SK-N-MC (cell line): Measurements from ENCODE around the gene PLXNA2.

Source experiments
- DNase-seq: peaks from one replicate; pipeline ENCODE4 v3.0.0-alpha.2; 2011; ENCODE audit warnings: low read depth, low spot score
- H3K27ac ChIP-seq: fragments of 200-600 bp; sonication (generic); 2 replicates; pipeline ENCODE4 v1.5.1; 2016; ENCODE audit warnings: mixed run types
- H3K36me3 ChIP-seq: fragments of 200-600 bp; sonication (generic); 2 replicates; pipeline ENCODE4 v1.6.1; 2017; ENCODE audit warnings: antibody characterized with exemption, low read length, mixed read lengths; ENCODE audit not compliant: insufficient read depth
- H3K4me3 ChIP-seq: fragments of 200-600 bp; sonication (generic); 2 replicates; pipeline ENCODE4 v1.5.1; 2016
- H3K9ac ChIP-seq: fragments of 200-600 bp; sonication (generic); 2 replicates; pipeline ENCODE4 v1.8.0; 2017; ENCODE audit warnings: mixed run types, mixed read lengths; ENCODE audit not compliant: insufficient read length
- H3K9me3 ChIP-seq: fragments of 200-600 bp; sonication (generic); 2 replicates; pipeline ENCODE4 v1.6.1; 2017; ENCODE audit warnings: low read depth, mild to moderate bottlenecking, antibody characterized with exemption, low read length, moderate library complexity, mixed read lengths
- EZH2 ChIP-seq: fragments of 200-600 bp; sonication (generic); IDR thresholded peaks from one replicate; pipeline ENCODE4 v1.6.1; 2017; ENCODE audit warnings: antibody characterized with exemption
- FOXP2 ChIP-seq: optimal IDR thresholded peaks from 2 replicates; pipeline ENCODE3; 2011; ENCODE audit warnings: mild to moderate bottlenecking, moderate library complexity; ENCODE audit not compliant: insufficient read depth; ENCODE audit errors: extremely low read length, control extremely low read depth
- POLR2AphosphoS5 ChIP-seq: IDR thresholded peaks from 2 replicates; pipeline ENCODE4 v1.6.1; 2012; ENCODE audit warnings: mild to moderate bottlenecking, low read depth, low read length, borderline replicate concordance

The PLXNA2 gene

GRCh38 chr1:208238710-208239472 lies 5.3 kb downstream of the PLXNA2 start:
- H3K36me3 ChIP-seq, result no peaks in the 10 kb centered on the region
- no peaks in the 10 kb centered on the region for H3K9me3 ChIP-seq
- no peak overlapping the region for H3K27ac ChIP-seq
- TF ChIP-seq POLR2AphosphoS5 (no peak), EZH2 (no peak), FOXP2 (no peak)
- H3K9ac ChIP-seq, result no peak overlapping the region
- no peak overlapping the region for H3K4me3 ChIP-seq
- no peak for DNase-seq

- no peak for DNase-seq
- Histone ChIP-seq H3K27ac (no peak overlapping the region), H3K36me3 (no peaks in the 10 kb centered on the region), H3K4me3 (no peak overlapping the region), H3K9ac (no peak overlapping the region), H3K9me3 (no peaks in the 10 kb centered on the region)
- TF ChIP-seq EZH2 (no peak), POLR2AphosphoS5 (no peak), FOXP2 (no peak)
Measured at GRCh38 chr1:208237241-208237640, 6.9 kb downstream of the PLXNA2 start.

DNA sequence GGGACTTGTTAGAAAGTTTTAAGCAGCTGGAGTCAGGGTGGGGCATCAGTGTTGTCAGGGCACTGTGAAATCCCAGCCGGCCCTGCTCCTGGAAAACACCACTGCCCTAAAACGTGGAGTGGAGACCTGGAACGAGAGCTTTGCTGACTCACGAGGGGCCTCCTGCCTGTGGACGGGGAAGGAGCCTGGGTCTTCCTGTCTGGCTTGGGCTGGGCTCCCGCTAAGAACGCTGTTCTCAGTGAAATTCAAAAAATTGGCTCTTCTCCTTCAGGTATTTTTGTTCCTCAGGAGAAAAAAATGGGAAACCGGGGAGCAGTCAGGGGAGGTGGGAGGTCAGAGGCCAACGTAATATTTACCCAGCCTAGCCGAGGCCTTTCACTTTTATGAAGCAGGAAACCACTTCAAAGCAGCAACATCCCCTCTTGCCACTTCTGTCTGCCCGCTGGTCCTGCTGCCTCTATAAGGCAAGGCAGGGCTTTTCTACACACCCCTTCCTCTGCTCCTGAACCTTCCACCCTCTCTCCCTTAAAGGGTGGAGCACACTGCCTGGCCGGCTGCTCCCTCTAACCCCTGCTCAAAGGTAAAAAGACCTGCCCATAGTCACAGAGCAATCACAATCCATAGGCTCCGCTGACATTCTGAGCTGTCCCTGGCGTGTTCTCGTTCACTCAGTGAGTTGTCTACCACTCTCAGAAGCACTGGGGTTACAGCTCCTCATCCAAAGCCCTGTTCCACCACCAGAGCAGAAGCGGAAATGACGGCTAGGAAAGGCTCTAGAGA lies 8.0 kb downstream of the PLXNA2 start:
- H3K36me3 ChIP-seq, result no peaks in the 10 kb centered on the region
- no peak for DNase-seq
- no peak for TF ChIP-seq FOXP2
- no peak for TF ChIP-seq EZH2
- TF ChIP-seq POLR2AphosphoS5, result no peak
- no peak overlapping the region for H3K4me3 ChIP-seq
- no peaks in the 10 kb centered on the region for H3K9me3 ChIP-seq
- no peak overlapping the region for H3K9ac ChIP-seq
- H3K27ac ChIP-seq, result no peak overlapping the region

GRCh38 chr1:208235356-208235981 lies 8.7 kb downstream of the PLXNA2 start:
- TF ChIP-seq FOXP2, result no peak
- TF ChIP-seq POLR2AphosphoS5, result no peak
- no peak for TF ChIP-seq EZH2
- no peak overlapping the region for H3K9ac ChIP-seq
- H3K27ac ChIP-seq, result no peak overlapping the region

GRCh38 chr1:208234721-208235120 lies 9.5 kb downstream of the PLXNA2 start:
- TF ChIP-seq FOXP2, result no peak
- no peak for TF ChIP-seq POLR2AphosphoS5
- TF ChIP-seq EZH2, result no peak
- Histone ChIP-seq H3K27ac (no peak overlapping the region), H3K9me3 (no peaks in the 10 kb centered on the region), H3K9ac (no peak overlapping the region), H3K36me3 (no peaks in the 10 kb centered on the region), H3K4me3 (no peak overlapping the region)
- DNase-seq, result no peak

More at GRCh38 chr1:208235356-208235981, 8.7 kb downstream of the PLXNA2 start:
- no peaks in the 10 kb centered on the region for H3K9me3 ChIP-seq
- DNase-seq, result no peak
- H3K4me3 ChIP-seq, result no peak overlapping the region
- H3K36me3 ChIP-seq, result no peaks in the 10 kb centered on the region

DNA sequence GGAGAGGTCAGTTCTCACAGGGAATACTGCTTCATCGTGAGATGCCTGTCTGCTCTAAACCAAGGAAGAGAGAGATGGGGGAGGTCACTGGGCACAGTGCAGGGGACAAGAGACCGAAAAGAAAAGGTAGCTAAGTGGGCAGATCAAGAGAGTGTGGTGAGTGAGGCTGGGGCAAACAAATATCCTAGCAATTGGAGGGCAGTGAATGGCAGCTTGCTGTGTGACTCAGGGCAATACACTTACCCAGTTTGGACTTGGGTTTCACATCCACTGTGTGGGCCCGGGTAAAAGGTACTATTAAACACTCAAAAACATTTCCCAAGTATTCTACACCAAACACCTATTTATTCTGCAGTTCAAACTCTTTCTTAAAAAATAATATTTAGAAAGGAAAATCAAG lies 10.2 kb downstream of the PLXNA2 start:
- no peaks in the 10 kb centered on the region for H3K36me3 ChIP-seq
- TF ChIP-seq POLR2AphosphoS5 (no peak), FOXP2 (no peak), EZH2 (no peak)
- no peak overlapping the region for H3K4me3 ChIP-seq
- H3K9me3 ChIP-seq, result no peaks in the 10 kb centered on the region
- H3K27ac ChIP-seq, result no peak overlapping the region
- no peak for DNase-seq
- no peak overlapping the region for H3K9ac ChIP-seq

DNA sequence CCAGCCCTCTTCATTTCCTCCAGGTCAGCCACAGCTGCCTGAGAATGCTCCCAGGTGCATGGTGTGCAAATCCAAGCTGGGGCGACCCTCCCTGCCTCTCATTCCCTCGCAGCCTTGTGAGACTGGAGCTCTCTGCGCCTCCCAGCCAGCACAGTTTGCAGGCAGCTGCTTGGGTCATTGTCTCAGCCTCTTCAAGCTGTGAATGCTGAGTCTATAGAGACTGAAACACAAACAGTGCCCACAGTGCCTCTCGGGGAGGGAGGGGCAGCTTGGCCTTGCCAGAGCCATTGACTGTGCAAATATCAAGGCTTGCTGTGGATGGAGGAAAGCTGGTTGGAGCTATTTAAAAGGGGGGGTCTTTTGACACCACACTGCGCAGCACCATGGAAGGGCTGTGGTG lies 10.6 kb downstream of the PLXNA2 start:
- Histone ChIP-seq H3K9me3 (no peaks in the 10 kb centered on the region), H3K9ac (no peak overlapping the region), H3K4me3 (no peak overlapping the region), H3K36me3 (no peaks in the 10 kb centered on the region), H3K27ac (no peak overlapping the region)
- DNase-seq, result no peak
- no peak for TF ChIP-seq EZH2
- TF ChIP-seq FOXP2, result no peak
- no peak for TF ChIP-seq POLR2AphosphoS5

GRCh38 chr1:208232662-208233038 lies 11.5 kb downstream of the PLXNA2 start:
- no peak for DNase-seq
- H3K9ac ChIP-seq, result no peak overlapping the region
- no peaks in the 10 kb centered on the region for H3K36me3 ChIP-seq
- no peak overlapping the region for H3K27ac ChIP-seq
- H3K4me3 ChIP-seq, result no peak overlapping the region
- TF ChIP-seq FOXP2 (no peak), POLR2AphosphoS5 (no peak), EZH2 (no peak)
- H3K9me3 ChIP-seq, result no peaks in the 10 kb centered on the region
